ENCODE data around the gene SLC46A1. TPM values are rescaled to one million over a fixed set of nuclear protein-coding genes. Genes with fewer than 3 reads are reported as not detected.

SLC46A1 gene
- total RNA-seq, 4 donors from 2014 or later, result 10.8 to 15.6 (median 13.4) TPM

DNA sequence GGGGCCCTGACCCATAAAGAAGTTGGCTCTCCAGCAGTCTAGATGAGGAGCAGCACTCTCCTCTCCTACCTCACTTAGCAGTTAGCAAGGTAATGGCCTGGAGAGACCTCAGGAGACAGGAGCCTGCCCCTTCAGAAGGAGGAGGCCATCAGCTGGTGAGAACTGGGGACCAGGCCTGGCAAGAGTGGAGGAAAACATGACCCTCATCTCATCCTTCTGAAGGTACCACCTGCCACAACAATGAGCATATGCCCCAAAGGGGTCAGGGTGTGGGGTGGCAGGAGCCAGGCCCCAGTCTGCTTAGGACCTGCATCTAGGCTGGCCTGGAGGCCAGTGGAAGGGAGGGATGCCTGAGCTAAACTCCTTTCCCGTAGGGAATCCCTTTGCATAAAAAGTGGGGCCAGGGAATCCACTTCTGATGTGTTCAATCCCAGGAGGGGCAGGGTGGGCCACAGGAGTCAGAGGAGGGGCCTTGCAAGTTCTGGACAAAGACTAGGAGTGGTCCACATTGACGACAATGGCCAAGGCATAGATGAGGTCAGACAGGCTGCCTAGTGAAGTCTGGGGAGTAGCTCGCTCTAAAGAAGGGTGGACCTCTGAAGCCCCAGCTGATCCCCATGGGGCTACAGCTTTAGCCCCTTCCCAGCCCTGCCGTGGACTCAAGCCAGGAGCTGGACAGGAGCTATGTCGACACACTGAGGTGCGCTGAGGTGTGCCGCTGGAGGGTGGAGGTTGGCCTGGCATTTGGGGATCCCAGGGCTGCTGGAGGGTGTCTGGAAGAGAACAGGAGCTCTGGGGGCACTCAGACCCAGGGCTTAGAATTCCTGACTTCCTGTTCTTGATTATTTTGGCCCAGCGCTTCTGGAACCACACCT, 42.0 kb downstream of the SLC46A1 start:
- WGBS, 2 donors, result 89 to 97% methylated on average over 5 to 8 of the region's 8 CpGs
- intact Hi-C loops (cut with DNase I), result no loop called here
- H3K4me3 ChIP-seq (replicated peaks in 1 of 3), result no peak overlapping the region
- TF ChIP-seq CTCF (IDR thresholded peaks at IDR 0.05) (no peak), POLR2A (IDR thresholded peaks at IDR 0.05) (no peak)
- peaks cover 35 to 40% of the 10 kb centered on the region in 2 donors for H3K36me3 ChIP-seq
- H3K27ac ChIP-seq, result no peak overlapping the region
- H3K4me1 ChIP-seq, result no peaks in the 10 kb centered on the region
- H3K9me3 ChIP-seq, result no peaks in the 10 kb centered on the region
- H3K27me3 ChIP-seq, result no peaks in the 10 kb centered on the region
- DNase-seq, result no peak

DNA sequence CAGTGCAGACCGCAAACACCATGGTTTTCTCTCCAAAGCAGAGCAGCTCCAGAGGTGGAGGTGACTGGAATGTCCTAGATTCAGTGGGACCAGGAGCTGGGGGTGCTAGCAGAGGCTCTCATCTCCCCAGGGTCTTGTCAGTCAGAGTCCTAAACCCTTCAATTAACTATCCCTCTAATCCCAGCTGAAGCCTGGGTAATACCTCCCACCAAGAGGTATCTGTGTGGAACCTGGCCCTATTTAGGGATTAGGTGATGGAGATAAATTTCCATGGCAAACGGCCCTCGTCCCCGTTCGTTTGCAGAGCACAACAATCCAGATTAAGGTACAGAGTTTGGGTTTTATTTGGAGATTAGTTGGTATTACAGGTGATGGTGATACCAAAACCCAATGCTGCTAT, 42.8 kb downstream of the SLC46A1 start:
- no peak for DNase-seq
- Histone ChIP-seq H3K36me3 (peaks cover 35 to 40% of the 10 kb centered on the region in 2 donors), H3K27me3 (no peaks in the 10 kb centered on the region), H3K4me3 (replicated peaks in 1 of 3) (no peak overlapping the region), H3K27ac (no peak overlapping the region), H3K4me1 (peaks cover 3 to 4% of the 10 kb centered on the region in 2 donors), H3K9me3 (no peaks in the 10 kb centered on the region)
- 83 to 90% methylated on average over 5 of the region's 5 CpGs for WGBS, 2 donors
- TF ChIP-seq POLR2A (IDR thresholded peaks at IDR 0.05) (no peak), CTCF (IDR thresholded peaks at IDR 0.05) (no peak)
- intact Hi-C loops (cut with DNase I), result no loop called here

DNA sequence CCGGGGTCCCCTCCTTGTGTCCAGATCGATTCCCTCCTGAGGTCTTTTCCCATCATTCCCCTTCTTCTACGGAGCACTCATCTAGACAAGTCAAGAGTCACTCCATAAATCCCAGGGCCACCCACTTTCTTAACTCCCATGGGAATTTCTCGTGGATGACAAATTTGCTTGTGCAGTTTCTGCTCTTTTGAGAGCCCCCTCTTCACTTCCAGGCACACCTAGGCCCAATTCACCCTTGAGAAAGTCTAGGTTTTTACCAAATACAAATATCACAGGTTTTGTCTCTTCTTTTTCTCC, 48.2 kb downstream of the SLC46A1 start:
- Histone ChIP-seq H3K36me3 (peaks cover 43 to 59% of the 10 kb centered on the region in 2 donors), H3K27ac (peak overlapping the region in 1 of 3 donors; percentile 83), H3K4me3 (replicated peaks in 1 of 3) (peak overlapping the region; percentile 88 to 94 (median 92)), H3K4me1 (peaks cover 15 to 21% of the 10 kb centered on the region in 2 donors), H3K27me3 (no peaks in the 10 kb centered on the region), H3K9me3 (no peaks in the 10 kb centered on the region)
- WGBS, 2 donors, result 3 to 4% methylated on average over 4 of the region's 4 CpGs
- DNase-seq, result no peak
- TF ChIP-seq CTCF (IDR thresholded peaks at IDR 0.05) (no peak), POLR2A (IDR thresholded peaks at IDR 0.05) (no peak)
- intact Hi-C loops (cut with DNase I), result no loop called here

- peak; percentile 94 to 95 for DNase-seq
- Histone ChIP-seq H3K36me3 (peaks cover 46 to 60% of the 10 kb centered on the region in 2 donors), H3K4me3 (replicated peaks in 1 of 3) (peak within 1 kb of the TSS; percentile 88 to 94 (median 92)), H3K9me3 (no peaks in the 10 kb centered on the region), H3K27me3 (no peaks in the 10 kb centered on the region), H3K4me1 (peaks cover 15 to 21% of the 10 kb centered on the region in 2 donors), H3K27ac (peak within 1 kb of the TSS; percentile 63 to 83 (median 71))
- peak; percentile 40 to 86 for TF ChIP-seq POLR2A (IDR thresholded peaks at IDR 0.05)
- TF ChIP-seq CTCF (IDR thresholded peaks at IDR 0.05), result peak in 1 of 6 experiments; percentile 4
- intact Hi-C loops (cut with DNase I), result no loop called here
- WGBS, 2 donors, result 0% methylated on average over 5 to 7 of the region's 80 CpGs
Measured at GRCh38 chr17:28357061-28357900, 48.7 kb downstream of the SLC46A1 start, which contains the start of gene POLDIP2. Gene POLDIP2 (minus strand): TSS chr17:28357527. CDS start chr17:28357448, 79 bp downstream.
